Sigmoid colon (tissue), 7 donors: ENCODE data around the gene ZNF135. TPM values are rescaled to one million over a fixed set of nuclear protein-coding genes. Genes with fewer than 3 reads are reported as not detected.

ENCODE experiments used
- DNase-seq: peaks from one replicate; pipeline ENCODE4 v3.0.0-alpha.2; 2019
- H3K27ac ChIP-seq, 4 donors: fragments of 200-600 bp; sonication (generic); one replicate each; pipeline ENCODE4 v1.5.1; 2016 to 2019; ENCODE audit warnings: mild to moderate bottlenecking in 1 of 4
- H3K27me3 ChIP-seq, 3 donors: fragments of 200-600 bp; sonication (generic); one replicate each; pipeline ENCODE4 v1.5.1; 2019; ENCODE audit warnings: mild to moderate bottlenecking in 1 of 3
- H3K36me3 ChIP-seq, 4 donors: fragments of 200-600 bp; sonication (generic); one replicate each; pipeline ENCODE4 v1.5.1; 2016 to 2019
- H3K4me1 ChIP-seq, 4 donors: fragments of 200-600 bp; sonication (generic); one replicate each; pipeline ENCODE4 v1.5.1; 2017 to 2019
- H3K4me3 ChIP-seq, 4 donors: fragments of 200-600 bp; sonication (generic); one replicate each; pipeline ENCODE4 v1.5.1; 2017 to 2019; ENCODE audit warnings: mild to moderate bottlenecking in 2 of 4, moderate library complexity in 1 of 4
- H3K9me3 ChIP-seq, 4 donors: fragments of 200-600 bp in 3 of 4; sonication (generic) in 3 of 4; one replicate each; pipeline versions ENCODE4 v1.5.1 to v1.6.1; 2013 to 2019
- EP300 ChIP-seq, 4 donors: sonication (generic); formaldehyde crosslinking; IDR thresholded peaks; one replicate each; pipeline ENCODE4 v1.6.1; 2017; ENCODE audit warnings: antibody characterized with exemption in 4 of 4
- POLR2A ChIP-seq, 2 donors: fragments of 450-650 bp; IDR thresholded peaks; one replicate each; pipeline ENCODE4 v1.6.1; 2016; ENCODE audit warnings: antibody characterized with exemption in 2 of 2, mild to moderate bottlenecking in 2 of 2, moderate library complexity in 2 of 2
- POLR2AphosphoS5 ChIP-seq, 4 donors: sonication (generic); formaldehyde crosslinking; IDR thresholded peaks; one replicate each; pipeline ENCODE4 v1.6.1; 2017; ENCODE audit warnings: antibody characterized with exemption in 4 of 4
- WGBS, 2 donors: extraction: QIAGEN DNeasy Blood & Tissue Kit; methylation state at CpG; one replicate each; pipeline ENCODE4 v1.1.7; 2013; 5-methylcytosine and 5-hydroxymethylcytosine counted together
- intact Hi-C: fragments of 100-400 bp; cut with DNase I; formaldehyde crosslinking; loops from one replicate; pipeline ENCODE4 v1.15.1; 2023
- polyA plus RNA-seq, 3 donors: library from polyadenylated mRNA; stranded (reverse); fragments of 200-250 nt; gene quantifications; one replicate each; pipeline ENCODE4 v1.2.3, GENCODE V29; 2013
- total RNA-seq, 4 donors: library from RNA; depleted of rRNA; stranded (reverse); fragments of >200 nt; gene quantifications; one replicate each; pipeline ENCODE4 v1.1.0, GENCODE V29; 2016
- TF ChIP-seq, protein P1 (sequence below), 4 experiments: fragments of 450-650 bp in 3 of 4; fragments of 200-600 bp in 1 of 4; IDR thresholded peaks; one replicate each; pipeline ENCODE4 v1.5.1; 2016 to 2019; ENCODE audit warnings: antibody characterized with exemption in 4 of 4, mild to moderate bottlenecking in 3 of 4, moderate library complexity in 2 of 4
- donor health status: healthy with polysubstance abuse.
- donor health status: Bipolar disorder and iron deficiency.
- donor health status: healthy.

ZNF135 gene
- total and polyA plus RNA-seq, 7 donors: 0.46 to 10.0 (median 6.1) TPM

DNA sequence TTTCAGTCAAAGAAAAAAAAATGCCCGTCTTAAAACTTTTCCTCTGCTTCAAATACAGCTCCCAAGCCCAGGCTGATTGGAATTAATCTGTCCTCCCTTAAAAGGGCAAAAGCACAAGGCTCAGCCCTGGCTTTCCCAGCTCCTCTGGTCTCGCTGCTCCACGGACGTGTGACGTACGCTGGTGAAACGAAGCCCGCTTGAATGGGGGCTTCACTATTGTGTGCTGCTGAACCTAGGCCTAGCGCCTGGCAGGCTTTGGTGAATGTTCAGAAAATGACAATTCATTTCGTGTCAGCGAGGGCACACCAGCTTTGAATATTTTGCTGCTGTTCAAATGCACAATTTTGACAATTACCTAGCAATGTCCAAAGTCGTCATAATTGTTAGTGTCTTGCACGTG lies 615 bp upstream of the ZNF135 start:
- intact Hi-C loops: loop anchor here (2.0 to 5.0 kb wide), 2 partner anchors 40 to 56 kb away; partner anchors contain the start of genes ZNF606 and ZSCAN18
- peaks cover 0 to 24% (median 3%) of the 10 kb centered on the region in 4 donors for H3K36me3 ChIP-seq
- peaks cover 0 to 3% (median 0%) of the 10 kb centered on the region in 3 donors for H3K27me3 ChIP-seq
- DNase-seq: no peak
- TF ChIP-seq EP300 (IDR thresholded peaks at IDR 0.05) (no peak), POLR2A (IDR thresholded peaks at IDR 0.05) (no peak), POLR2AphosphoS5 (IDR thresholded peaks at IDR 0.05) (no peak)
- TF ChIP-seq, protein P1, sequence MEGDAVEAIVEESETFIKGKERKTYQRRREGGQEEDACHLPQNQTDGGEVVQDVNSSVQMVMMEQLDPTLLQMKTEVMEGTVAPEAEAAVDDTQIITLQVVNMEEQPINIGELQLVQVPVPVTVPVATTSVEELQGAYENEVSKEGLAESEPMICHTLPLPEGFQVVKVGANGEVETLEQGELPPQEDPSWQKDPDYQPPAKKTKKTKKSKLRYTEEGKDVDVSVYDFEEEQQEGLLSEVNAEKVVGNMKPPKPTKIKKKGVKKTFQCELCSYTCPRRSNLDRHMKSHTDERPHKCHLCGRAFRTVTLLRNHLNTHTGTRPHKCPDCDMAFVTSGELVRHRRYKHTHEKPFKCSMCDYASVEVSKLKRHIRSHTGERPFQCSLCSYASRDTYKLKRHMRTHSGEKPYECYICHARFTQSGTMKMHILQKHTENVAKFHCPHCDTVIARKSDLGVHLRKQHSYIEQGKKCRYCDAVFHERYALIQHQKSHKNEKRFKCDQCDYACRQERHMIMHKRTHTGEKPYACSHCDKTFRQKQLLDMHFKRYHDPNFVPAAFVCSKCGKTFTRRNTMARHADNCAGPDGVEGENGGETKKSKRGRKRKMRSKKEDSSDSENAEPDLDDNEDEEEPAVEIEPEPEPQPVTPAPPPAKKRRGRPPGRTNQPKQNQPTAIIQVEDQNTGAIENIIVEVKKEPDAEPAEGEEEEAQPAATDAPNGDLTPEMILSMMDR (IDR thresholded peaks at IDR 0.05): no peak
- H3K4me3 ChIP-seq: peak overlapping the region in 3 of 4 donors; percentile 60 to 78 (median 64)
- WGBS, 2 donors: 89% methylated on average over 13 of the region's 13 CpGs
- H3K27ac ChIP-seq: peak overlapping the region; percentile 89 to 94 (median 92)
- H3K4me1 ChIP-seq: peaks cover 0 to 12% (median 4%) of the 10 kb centered on the region in 4 donors
- H3K9me3 ChIP-seq: peaks cover 0 to 11% (median 0%) of the 10 kb centered on the region in 4 donors

DNA sequence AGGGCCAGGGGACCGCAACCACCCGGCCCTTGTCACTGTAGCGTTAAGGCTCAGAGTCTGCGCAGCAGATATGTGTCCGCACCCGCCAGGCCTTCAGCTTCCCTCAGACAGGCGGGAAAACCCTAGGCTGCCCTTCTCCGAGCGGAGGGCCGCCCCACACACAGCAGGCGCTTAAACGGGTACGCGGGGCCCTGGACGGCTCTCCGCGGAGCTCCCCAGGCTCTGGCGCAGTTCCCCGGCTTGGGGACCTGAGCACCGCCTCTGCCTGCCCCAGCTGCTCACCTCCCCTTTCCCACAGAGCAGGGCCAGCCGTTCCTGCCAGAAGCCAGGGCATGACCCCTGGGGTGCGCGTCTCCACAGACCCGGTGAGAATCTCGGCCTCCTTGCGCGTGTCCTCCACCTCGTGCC lies 593 bp downstream of the ZNF135 start:
- 15 to 59% methylated on average over 28 of the region's 28 CpGs for WGBS, 2 donors
- H3K27ac ChIP-seq: peak overlapping the region; percentile 89 to 94 (median 92)
- peaks cover 1 to 18% (median 9%) of the 10 kb centered on the region in 4 donors for H3K9me3 ChIP-seq
- TF ChIP-seq POLR2A (IDR thresholded peaks at IDR 0.05): no peak
- TF ChIP-seq EP300 (IDR thresholded peaks at IDR 0.05): peak in 1 of 4 donors; percentile 7
- peaks cover 0 to 12% (median 4%) of the 10 kb centered on the region in 4 donors for H3K4me1 ChIP-seq
- peaks cover 0 to 36% (median 10%) of the 10 kb centered on the region in 4 donors for H3K36me3 ChIP-seq
- DNase-seq: no peak
- peaks cover 0 to 3% (median 0%) of the 10 kb centered on the region in 3 donors for H3K27me3 ChIP-seq
- peak overlapping the region; percentile 57 to 78 (median 62) for H3K4me3 ChIP-seq
- intact Hi-C loops: loop anchor here (2.0 to 5.0 kb wide), 2 partner anchors 39 to 57 kb away; partner anchors contain the start of genes ZNF606 and ZSCAN18

DNA sequence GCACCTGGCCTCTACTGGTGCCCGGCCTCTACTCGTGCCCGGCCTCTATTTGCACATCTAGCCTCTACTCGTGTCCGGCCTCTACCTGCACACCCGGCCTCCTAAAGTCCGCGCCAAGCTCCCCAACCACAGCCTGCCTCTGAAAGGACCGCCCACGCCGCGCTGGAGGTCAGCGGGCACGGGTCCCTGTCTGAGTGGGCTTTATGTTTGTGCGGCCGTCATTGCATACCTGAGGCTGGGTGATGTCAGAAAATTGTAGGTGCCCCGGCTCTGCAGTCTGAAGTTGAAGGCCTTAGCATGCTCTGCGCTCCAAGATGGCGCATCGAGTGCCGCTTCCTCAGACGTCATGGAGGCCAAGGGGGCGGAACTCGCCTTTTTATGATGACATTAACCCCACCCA lies 1.1 kb downstream of the ZNF135 start:
- 75 to 95% methylated on average over 24 of the region's 24 CpGs for WGBS, 2 donors
- Histone ChIP-seq H3K27ac (no peak overlapping the region), H3K27me3 (peaks cover 0 to under 1% (median 0%) of the 10 kb centered on the region in 3 donors), H3K9me3 (peaks cover 7 to 23% (median 14%) of the 10 kb centered on the region in 4 donors), H3K36me3 (peaks cover under 1 to 41% (median 12%) of the 10 kb centered on the region in 4 donors), H3K4me1 (peaks cover 0 to 12% (median 4%) of the 10 kb centered on the region in 4 donors), H3K4me3 (peak overlapping the region; percentile 57 to 78 (median 62))
- no peak for DNase-seq
- intact Hi-C loops: no loop called here
- TF ChIP-seq EP300 (IDR thresholded peaks at IDR 0.05) (no peak), POLR2AphosphoS5 (IDR thresholded peaks at IDR 0.05) (no peak), POLR2A (IDR thresholded peaks at IDR 0.05) (no peak)
- TF ChIP-seq, protein P1 (IDR thresholded peaks at IDR 0.05): no peak

DNA sequence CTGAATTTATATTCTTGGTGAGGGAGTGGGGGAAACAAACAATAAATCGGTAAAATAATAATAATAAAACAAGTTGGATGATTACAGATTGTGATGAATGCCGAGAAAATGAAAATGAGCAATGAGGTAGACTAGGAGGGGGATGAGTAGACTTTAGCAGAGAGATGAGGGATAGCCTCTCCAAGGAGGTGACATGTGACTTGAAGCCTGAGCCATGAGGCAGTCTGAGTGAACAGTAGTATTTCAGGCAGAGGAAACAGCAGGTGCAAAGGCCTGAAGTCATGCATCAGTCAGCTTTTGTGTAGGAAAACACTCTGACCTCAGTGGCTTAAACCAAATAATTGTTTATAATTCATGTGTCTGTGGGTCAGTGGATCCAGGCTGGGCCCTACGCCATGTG lies 4.6 kb downstream of the ZNF135 start:
- TF ChIP-seq POLR2A (IDR thresholded peaks at IDR 0.05) (no peak), EP300 (IDR thresholded peaks at IDR 0.05) (no peak), POLR2AphosphoS5 (IDR thresholded peaks at IDR 0.05) (no peak)
- TF ChIP-seq, protein P1 (IDR thresholded peaks at IDR 0.05): no peak
- H3K9me3 ChIP-seq: peaks cover 38 to 51% (median 48%) of the 10 kb centered on the region in 4 donors

DNA sequence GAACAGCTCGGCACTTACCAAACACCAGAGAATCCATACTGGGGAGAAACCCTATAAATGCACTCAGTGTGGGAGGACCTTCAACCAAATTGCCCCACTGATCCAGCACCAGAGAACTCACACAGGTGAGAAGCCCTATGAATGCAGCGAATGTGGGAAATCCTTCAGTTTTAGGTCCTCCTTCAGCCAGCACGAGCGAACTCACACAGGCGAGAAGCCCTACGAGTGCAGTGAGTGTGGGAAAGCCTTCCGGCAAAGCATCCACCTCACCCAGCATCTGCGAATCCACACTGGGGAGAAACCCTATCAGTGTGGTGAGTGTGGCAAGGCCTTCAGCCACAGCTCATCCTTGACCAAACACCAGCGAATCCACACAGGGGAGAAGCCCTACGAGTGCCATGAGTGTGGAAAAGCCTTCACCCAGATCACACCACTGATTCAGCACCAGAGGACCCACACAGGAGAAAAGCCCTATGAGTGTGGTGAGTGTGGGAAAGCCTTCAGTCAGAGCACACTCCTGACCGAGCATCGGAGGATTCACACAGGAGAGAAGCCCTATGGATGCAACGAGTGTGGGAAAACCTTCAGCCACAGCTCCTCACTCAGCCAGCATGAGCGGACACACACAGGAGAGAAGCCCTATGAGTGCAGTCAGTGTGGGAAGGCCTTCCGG lies 8.3 kb downstream of the ZNF135 start:
- no peak for DNase-seq
- intact Hi-C loops: no loop called here
- no peaks in the 10 kb centered on the region for H3K4me1 ChIP-seq
- H3K27me3 ChIP-seq: no peaks in the 10 kb centered on the region
- peaks cover 58 to 71% (median 68%) of the 10 kb centered on the region in 4 donors for H3K9me3 ChIP-seq
- H3K4me3 ChIP-seq: no peak overlapping the region
- no peak overlapping the region for H3K27ac ChIP-seq
- 94 to 95% methylated on average over 15 of the region's 15 CpGs for WGBS, 2 donors
- H3K36me3 ChIP-seq: peaks cover 13 to 67% (median 36%) of the 10 kb centered on the region in 4 donors
- TF ChIP-seq EP300 (IDR thresholded peaks at IDR 0.05): no peak
- no peak for TF ChIP-seq POLR2A (IDR thresholded peaks at IDR 0.05)
- TF ChIP-seq, protein P1 (IDR thresholded peaks at IDR 0.05): no peak
- TF ChIP-seq POLR2AphosphoS5 (IDR thresholded peaks at IDR 0.05): no peak

More for the DNA sequence above, 4.6 kb downstream of the ZNF135 start:
- Histone ChIP-seq H3K36me3 (peaks cover 13 to 74% (median 36%) of the 10 kb centered on the region in 4 donors), H3K4me3 (no peak overlapping the region), H3K27me3 (no peaks in the 10 kb centered on the region), H3K27ac (no peak overlapping the region), H3K4me1 (peaks cover 0 to 10% (median 4%) of the 10 kb centered on the region in 4 donors)
- DNase-seq: no peak
- 94 to 96% methylated on average over 3 of the region's 3 CpGs for WGBS, 2 donors
- intact Hi-C loops: no loop called here
